Measurements from ENCODE around the gene GAB2. TPM values are rescaled to one million over a fixed set of nuclear protein-coding genes. Genes with fewer than 3 reads are reported as not detected.

GAB2 gene
- total RNA-seq, 1 donor from 2014 or later: 65.8 TPM

DNA sequence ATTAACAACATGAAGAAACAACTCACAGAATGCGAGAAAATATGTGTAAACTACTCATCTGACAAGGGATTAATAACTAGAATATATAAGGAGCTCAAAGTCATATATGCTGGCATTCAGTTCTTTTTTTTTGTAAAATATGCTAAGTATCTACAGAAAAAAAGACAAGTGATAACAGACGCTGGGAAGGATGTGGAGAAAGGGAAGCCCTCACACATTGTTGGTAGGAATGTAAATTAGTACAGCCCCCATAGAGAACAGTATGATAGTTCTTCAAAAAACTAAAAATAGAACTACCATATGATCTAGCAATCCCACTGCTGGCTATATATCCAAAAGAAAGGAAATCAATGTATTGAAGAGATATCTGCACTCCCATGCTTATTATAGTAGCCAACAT is 13.8 kb downstream of the GAB2 start:
- intact Hi-C loops (cut with DNase I): no loop called here
- Histone ChIP-seq H3K4me3 (no peak overlapping the region), H3K27ac (no peak overlapping the region), H3K36me3 (no peaks in the 10 kb centered on the region), H3K9me3 (no peaks in the 10 kb centered on the region), H3K4me1 (peaks cover 17% of the 10 kb centered on the region), H3K27me3 (no peaks in the 10 kb centered on the region)
- TF ChIP-seq, protein P1, sequence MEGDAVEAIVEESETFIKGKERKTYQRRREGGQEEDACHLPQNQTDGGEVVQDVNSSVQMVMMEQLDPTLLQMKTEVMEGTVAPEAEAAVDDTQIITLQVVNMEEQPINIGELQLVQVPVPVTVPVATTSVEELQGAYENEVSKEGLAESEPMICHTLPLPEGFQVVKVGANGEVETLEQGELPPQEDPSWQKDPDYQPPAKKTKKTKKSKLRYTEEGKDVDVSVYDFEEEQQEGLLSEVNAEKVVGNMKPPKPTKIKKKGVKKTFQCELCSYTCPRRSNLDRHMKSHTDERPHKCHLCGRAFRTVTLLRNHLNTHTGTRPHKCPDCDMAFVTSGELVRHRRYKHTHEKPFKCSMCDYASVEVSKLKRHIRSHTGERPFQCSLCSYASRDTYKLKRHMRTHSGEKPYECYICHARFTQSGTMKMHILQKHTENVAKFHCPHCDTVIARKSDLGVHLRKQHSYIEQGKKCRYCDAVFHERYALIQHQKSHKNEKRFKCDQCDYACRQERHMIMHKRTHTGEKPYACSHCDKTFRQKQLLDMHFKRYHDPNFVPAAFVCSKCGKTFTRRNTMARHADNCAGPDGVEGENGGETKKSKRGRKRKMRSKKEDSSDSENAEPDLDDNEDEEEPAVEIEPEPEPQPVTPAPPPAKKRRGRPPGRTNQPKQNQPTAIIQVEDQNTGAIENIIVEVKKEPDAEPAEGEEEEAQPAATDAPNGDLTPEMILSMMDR (IDR thresholded peaks at IDR 0.05): no peak
- ATAC-seq (no peak), DNase-seq (no peak)

DNA sequence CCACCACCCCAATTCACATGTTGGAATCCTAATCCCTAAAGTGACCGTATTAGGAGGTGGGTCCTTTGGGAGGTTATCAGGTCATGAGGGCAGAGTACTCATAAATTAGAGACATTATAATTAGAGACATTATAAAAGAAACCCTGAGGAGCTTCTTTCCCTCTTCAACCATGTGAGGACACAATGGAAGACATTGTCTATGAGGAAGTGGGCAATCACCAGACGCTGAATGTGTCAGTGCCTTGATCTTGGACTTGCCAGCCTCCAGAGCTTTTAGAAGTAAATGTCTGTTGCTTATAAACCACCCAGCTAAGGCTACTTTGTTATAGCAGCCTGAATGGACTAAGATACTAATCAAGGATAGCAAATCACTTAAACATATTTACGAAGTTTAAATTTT is 14.8 kb downstream of the GAB2 start:
- no peak overlapping the region for H3K4me3 ChIP-seq
- peak; percentile 33 for ATAC-seq
- no peaks in the 10 kb centered on the region for H3K9me3 ChIP-seq
- H3K36me3 ChIP-seq: no peaks in the 10 kb centered on the region
- TF ChIP-seq, protein P1 (IDR thresholded peaks at IDR 0.05): no peak
- DNase-seq: no peak
- intact Hi-C loops (cut with DNase I): no loop called here
- peaks cover 17% of the 10 kb centered on the region for H3K4me1 ChIP-seq
- no peaks in the 10 kb centered on the region for H3K27me3 ChIP-seq
- no peak overlapping the region for H3K27ac ChIP-seq

DNA sequence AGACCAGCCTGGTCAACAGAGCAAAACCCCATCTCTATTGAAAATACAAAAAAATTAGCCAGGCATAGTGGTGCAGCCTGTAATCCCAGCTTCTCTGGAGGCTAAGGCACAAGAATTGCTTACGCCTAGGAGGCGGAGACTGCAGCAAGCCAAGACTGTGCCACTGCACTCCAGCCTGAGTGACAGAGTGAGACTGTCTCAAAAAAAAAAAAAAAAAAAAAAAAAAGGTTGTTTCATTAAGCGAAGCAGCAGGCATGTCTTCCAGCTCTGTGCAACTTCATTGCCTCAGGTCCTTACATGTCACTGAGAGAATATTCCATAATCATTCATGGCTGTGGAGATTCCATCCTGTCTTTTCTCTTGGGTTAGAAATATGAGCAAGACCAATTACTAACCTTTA is 16.9 kb downstream of the GAB2 start:
- H3K27ac ChIP-seq: no peak overlapping the region
- no peaks in the 10 kb centered on the region for H3K36me3 ChIP-seq
- ATAC-seq (no peak), DNase-seq (no peak)
- peaks cover 29% of the 10 kb centered on the region for H3K4me1 ChIP-seq
- no peak overlapping the region for H3K4me3 ChIP-seq
- H3K9me3 ChIP-seq: no peaks in the 10 kb centered on the region
- H3K27me3 ChIP-seq: no peaks in the 10 kb centered on the region
- TF ChIP-seq, protein P1 (IDR thresholded peaks at IDR 0.05): no peak
- intact Hi-C loops (cut with DNase I): no loop called here

DNA sequence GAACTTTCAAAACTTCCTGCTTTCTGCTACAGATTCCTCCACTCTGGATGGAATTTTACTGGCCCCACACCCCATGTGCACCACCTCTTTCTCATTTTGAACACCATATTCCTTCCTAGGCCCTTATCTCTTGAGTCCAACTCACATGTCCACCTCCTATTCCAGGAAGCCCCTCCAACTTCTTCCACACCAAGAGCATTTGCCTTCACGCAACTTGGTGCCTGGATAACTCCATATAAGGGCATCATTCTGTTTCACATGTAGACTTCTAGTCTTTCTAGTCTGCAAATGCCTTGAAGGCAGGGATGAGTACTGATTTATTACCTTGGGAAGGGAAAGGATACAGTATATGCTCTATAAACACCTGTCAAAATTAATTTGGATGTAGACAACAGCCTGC is 17.5 kb downstream of the GAB2 start:
- no peak overlapping the region for H3K27ac ChIP-seq
- ATAC-seq (no peak), DNase-seq (no peak)
- intact Hi-C loops (cut with DNase I): no loop called here
- peaks cover 29% of the 10 kb centered on the region for H3K4me1 ChIP-seq
- TF ChIP-seq, protein P1 (IDR thresholded peaks at IDR 0.05): no peak
- no peak overlapping the region for H3K4me3 ChIP-seq
- no peaks in the 10 kb centered on the region for H3K36me3 ChIP-seq
- H3K27me3 ChIP-seq: no peaks in the 10 kb centered on the region
- H3K9me3 ChIP-seq: no peaks in the 10 kb centered on the region

DNA sequence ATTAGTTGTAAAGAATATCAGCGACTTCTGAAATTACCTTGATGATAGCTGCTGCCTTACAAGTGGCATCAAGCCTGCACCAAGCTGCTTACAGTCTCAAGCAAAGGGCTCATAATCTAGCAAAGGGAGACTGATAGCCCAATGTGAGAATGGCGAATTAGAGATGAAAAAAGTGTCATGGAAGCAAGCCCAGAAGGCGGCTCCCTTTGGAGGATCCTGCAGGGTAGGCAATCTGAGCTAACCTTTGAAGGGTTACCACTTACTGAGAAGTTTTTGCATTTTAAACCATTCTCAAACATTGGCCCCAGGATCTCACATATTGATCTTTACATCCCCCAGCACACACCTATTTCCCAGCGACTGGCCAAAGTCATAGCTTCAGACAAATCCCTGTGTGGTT is 18.5 kb downstream of the GAB2 start:
- Histone ChIP-seq H3K4me3 (no peak overlapping the region), H3K27me3 (no peaks in the 10 kb centered on the region), H3K36me3 (no peaks in the 10 kb centered on the region), H3K4me1 (peaks cover 26% of the 10 kb centered on the region), H3K9me3 (no peaks in the 10 kb centered on the region), H3K27ac (no peak overlapping the region)
- intact Hi-C loops (cut with DNase I): no loop called here
- TF ChIP-seq, protein P1 (IDR thresholded peaks at IDR 0.05): no peak
- no peak for ATAC-seq
- DNase-seq: no peak

DNA sequence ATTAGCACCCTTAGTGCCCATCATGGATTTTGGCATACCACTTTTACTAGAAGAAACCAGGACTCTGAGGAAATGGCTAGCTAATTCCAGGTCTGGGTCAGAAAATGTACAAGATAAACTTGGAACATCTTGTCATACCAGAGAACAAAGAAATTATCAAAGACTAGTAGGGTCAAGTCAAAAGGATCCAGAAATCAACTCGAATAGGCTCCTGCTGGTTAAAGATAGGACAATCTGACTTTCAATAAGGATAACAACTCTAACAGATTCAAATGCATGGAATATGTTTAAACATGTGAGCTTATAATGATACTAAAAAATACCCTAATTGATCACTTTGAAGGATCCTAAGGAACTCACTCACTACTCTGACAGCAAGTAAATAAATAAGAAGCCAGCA is 18.9 kb downstream of the GAB2 start:
- no peaks in the 10 kb centered on the region for H3K27me3 ChIP-seq
- TF ChIP-seq, protein P1 (IDR thresholded peaks at IDR 0.05): no peak
- H3K4me1 ChIP-seq: peaks cover 22% of the 10 kb centered on the region
- no peaks in the 10 kb centered on the region for H3K36me3 ChIP-seq
- DNase-seq (no peak), ATAC-seq (no peak)
- no peak overlapping the region for H3K27ac ChIP-seq
- no peak overlapping the region for H3K4me3 ChIP-seq
- no peaks in the 10 kb centered on the region for H3K9me3 ChIP-seq
- intact Hi-C loops (cut with DNase I): no loop called here

Measured in upper lobe of right lung (tissue), 1 donor.